Cardiac muscle cell (in vitro differentiated cells and primary cell): ENCODE results near the gene SUCNR1. TPM values are rescaled to one million over a fixed set of nuclear protein-coding genes. Genes with fewer than 3 reads are reported as not detected.

Experiments used
- DNase-seq, 2 donors: peaks; one replicate each; pipeline versions ENCODE4 v3.0.0 to v3.0.0-alpha.2; 2010 to 2017; ENCODE audit warnings: low read depth in 1 of 2, low spot score in 1 of 2
- H3K27ac ChIP-seq: fragments of 200-600 bp; sonication (generic); 2 replicates; pipeline ENCODE4 v1.5.1; 2016
- H3K27me3 ChIP-seq: fragments of 200-600 bp; sonication (generic); 2 replicates; pipeline ENCODE4 v1.6.0; 2016; ENCODE audit warnings: control low read depth
- H3K36me3 ChIP-seq: fragments of 200-600 bp; sonication (generic); 2 replicates; pipeline ENCODE4 v1.5.1; 2016; ENCODE audit warnings: control low read depth
- H3K4me1 ChIP-seq: fragments of 200-600 bp; sonication (generic); 2 replicates; pipeline ENCODE4 v1.8.1; 2017; ENCODE audit warnings: low read depth, mild to moderate bottlenecking, mixed run types
- H3K4me3 ChIP-seq: fragments of 200-600 bp; sonication (generic); 2 replicates; pipeline ENCODE4 v1.5.1; 2016; ENCODE audit warnings: mild to moderate bottlenecking
- H3K9me3 ChIP-seq: fragments of 200-600 bp; sonication (generic); 2 replicates; pipeline ENCODE4 v1.5.1; 2017; ENCODE audit warnings: low read depth, mild to moderate bottlenecking, control low read depth
- polyA plus RNA-seq: library from polyadenylated mRNA; unstranded; fragments of >200 nt; fragmentation: Nextera tagmentation; extraction: Ambion mirVana; gene quantifications from 2 replicates; pipeline ENCODE4 v1.2.1, GENCODE V29; 2016
- total RNA-seq: library from RNA; depleted of rRNA; stranded (reverse); fragments of >200 nt; gene quantifications from 2 replicates; pipeline ENCODE4 v1.2.3, GENCODE V29; 2016
- TF ChIP-seq, protein P1 (sequence below): IDR thresholded peaks from 2 replicates; pipeline ENCODE4 v1.5.1; 2012; ENCODE audit warnings: low read depth, mild to moderate bottlenecking, low read length

Gene SUCNR1
- total RNA-seq (0.11 TPM in 1 of 2 replicates, not detected in the other), polyA plus RNA-seq (not detected in 2 replicates)

- Histone ChIP-seq H3K4me3 (no peak within 1 kb of the TSS), H3K36me3 (no peaks in the 10 kb centered on the region), H3K9me3 (no peaks in the 10 kb centered on the region), H3K27ac (no peak within 1 kb of the TSS), H3K4me1 (no peaks in the 10 kb centered on the region), H3K27me3 (no peaks in the 10 kb centered on the region)
- no peak for DNase-seq
- TF ChIP-seq, protein P1, sequence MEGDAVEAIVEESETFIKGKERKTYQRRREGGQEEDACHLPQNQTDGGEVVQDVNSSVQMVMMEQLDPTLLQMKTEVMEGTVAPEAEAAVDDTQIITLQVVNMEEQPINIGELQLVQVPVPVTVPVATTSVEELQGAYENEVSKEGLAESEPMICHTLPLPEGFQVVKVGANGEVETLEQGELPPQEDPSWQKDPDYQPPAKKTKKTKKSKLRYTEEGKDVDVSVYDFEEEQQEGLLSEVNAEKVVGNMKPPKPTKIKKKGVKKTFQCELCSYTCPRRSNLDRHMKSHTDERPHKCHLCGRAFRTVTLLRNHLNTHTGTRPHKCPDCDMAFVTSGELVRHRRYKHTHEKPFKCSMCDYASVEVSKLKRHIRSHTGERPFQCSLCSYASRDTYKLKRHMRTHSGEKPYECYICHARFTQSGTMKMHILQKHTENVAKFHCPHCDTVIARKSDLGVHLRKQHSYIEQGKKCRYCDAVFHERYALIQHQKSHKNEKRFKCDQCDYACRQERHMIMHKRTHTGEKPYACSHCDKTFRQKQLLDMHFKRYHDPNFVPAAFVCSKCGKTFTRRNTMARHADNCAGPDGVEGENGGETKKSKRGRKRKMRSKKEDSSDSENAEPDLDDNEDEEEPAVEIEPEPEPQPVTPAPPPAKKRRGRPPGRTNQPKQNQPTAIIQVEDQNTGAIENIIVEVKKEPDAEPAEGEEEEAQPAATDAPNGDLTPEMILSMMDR = no peak
Observed at GRCh38 chr3:151873398-151873797, at the start of gene SUCNR1. TSS of gene SUCNR1 (plus strand) at chr3:151873643. CDS start at chr3:151879893, 6,250 bp downstream.

DNA sequence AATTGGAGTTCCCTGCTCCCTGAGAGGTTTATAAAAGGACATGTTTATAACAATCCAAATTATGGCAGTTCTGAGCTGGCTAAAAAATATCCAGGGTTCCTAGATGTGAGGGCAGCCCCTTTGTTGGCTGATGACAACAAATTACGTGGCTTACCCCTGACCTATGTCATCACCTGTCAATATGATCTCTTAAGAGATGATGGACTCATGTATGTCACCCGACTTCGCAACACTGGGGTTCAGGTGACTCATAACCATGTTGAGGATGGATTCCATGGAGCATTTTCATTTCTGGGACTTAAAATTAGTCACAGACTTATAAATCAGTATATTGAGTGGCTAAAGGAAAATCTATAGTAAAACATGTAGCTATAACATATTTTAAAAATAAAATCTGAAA lies 45.6 kb upstream of the SUCNR1 start:
- Histone ChIP-seq H3K9me3 (no peaks in the 10 kb centered on the region), H3K27me3 (no peaks in the 10 kb centered on the region), H3K4me3 (no peak overlapping the region), H3K27ac (no peak overlapping the region), H3K36me3 (no peaks in the 10 kb centered on the region), H3K4me1 (no peaks in the 10 kb centered on the region)
- no peak for DNase-seq
- TF ChIP-seq, protein P1 = no peak

GRCh38 chr3:151835751-151836525 lies 37.5 kb upstream of the SUCNR1 start:
- Histone ChIP-seq H3K27me3 (no peaks in the 10 kb centered on the region), H3K4me3 (no peak overlapping the region), H3K27ac (no peak overlapping the region), H3K36me3 (no peaks in the 10 kb centered on the region), H3K9me3 (no peaks in the 10 kb centered on the region), H3K4me1 (peaks cover 18% of the 10 kb centered on the region)
- peak in 1 of 2 donors; percentile 71 for DNase-seq
- TF ChIP-seq, protein P1 = no peak

DNA sequence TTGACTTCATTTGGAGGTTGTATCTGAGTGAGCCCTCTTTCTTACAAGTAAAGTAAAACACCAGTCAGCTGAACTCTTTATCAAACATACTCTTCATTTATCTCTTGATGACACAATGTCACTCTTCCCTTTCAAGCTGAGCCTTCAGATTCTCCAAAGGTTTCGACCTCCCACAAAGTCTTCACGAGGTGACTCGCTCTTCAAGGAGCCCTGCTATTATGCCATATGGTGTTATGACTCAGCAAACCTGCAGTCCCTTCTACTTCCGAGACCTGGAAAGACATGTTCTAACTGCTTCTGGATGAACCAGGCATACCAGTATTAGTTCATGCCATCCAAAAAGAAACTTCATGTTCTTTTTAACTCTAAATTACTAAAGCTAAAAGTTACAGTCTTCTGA lies 36.4 kb upstream of the SUCNR1 start:
- TF ChIP-seq, protein P1 = no peak
- no peaks in the 10 kb centered on the region for H3K27me3 ChIP-seq
- no peak overlapping the region for H3K4me3 ChIP-seq
- peaks cover 18% of the 10 kb centered on the region for H3K4me1 ChIP-seq
- peak; percentile 22 to 65 for DNase-seq
- no peak overlapping the region for H3K27ac ChIP-seq
- H3K9me3 ChIP-seq = no peaks in the 10 kb centered on the region
- no peaks in the 10 kb centered on the region for H3K36me3 ChIP-seq

DNA sequence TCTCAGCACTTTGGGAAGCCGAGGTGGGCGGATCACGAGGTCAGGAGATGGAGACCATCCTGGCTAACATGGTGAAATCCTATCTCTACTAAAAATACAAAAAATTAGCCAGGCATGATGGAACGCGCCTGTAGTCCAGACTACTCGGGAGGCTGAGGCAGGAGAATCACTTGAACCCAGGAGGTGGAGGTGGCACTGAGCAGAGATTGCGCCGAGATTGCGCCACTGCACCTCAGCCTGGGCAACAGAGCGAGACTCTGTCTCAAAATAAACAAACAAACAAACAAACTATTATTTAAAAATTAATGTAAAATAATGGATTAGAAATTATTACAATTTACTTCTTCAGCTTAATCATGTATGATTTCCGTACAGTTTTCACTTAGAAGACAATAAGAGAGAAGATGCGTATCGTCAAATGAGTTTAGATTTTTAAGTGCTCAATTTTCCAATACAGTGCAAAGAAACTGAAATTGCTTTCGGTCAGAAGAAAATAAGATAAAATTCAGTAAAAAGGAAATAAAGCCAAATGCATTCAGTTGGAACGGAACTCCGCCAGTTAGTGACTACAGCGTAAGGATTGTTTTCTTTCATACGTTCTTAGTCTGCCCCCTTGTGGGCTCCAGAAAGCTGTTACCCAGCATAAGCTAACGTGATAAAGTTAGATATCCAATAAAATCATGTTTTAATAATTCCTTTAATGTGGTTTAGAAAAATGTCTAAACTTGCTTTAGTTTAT lies 34.7 kb upstream of the SUCNR1 start:
- DNase-seq = peak; percentile 84 to 93
- Histone ChIP-seq H3K36me3 (no peaks in the 10 kb centered on the region), H3K4me3 (no peak overlapping the region), H3K9me3 (no peaks in the 10 kb centered on the region), H3K4me1 (peaks cover 18% of the 10 kb centered on the region), H3K27ac (no peak overlapping the region), H3K27me3 (no peaks in the 10 kb centered on the region)
- TF ChIP-seq, protein P1 = peak; percentile 79
